ENCODE results near the gene N4BP2.

The N4BP2 gene

GRCh38 chr4:40157436-40157835 lies 100.8 kb downstream of the N4BP2 start:
- no peak overlapping the region for H3K4me3 ChIP-seq (replicated peaks; ENCODE audit: insufficient read depth, low read length)
- H3K27me3 ChIP-seq (ENCODE audit: insufficient read depth, poor library complexity, severe bottlenecking): no peaks in the 10 kb centered on the region
- H3K27ac ChIP-seq (replicated peaks): peak overlapping the region; percentile 66
- TF ChIP-seq CTCF (IDR thresholded peaks at IDR 0.05; ENCODE audit: insufficient read depth, low read length) (no peak), GABPA (IDR thresholded peaks at IDR 0.05; ENCODE audit: low read depth) (peak; percentile 29; the same call in 1 of the 2 replicates)
- DNase-seq (ENCODE audit: low read depth in 1 of 2, low spot score in 1 of 2): peak; percentile 53 to 74

- no peak overlapping the region for H3K27ac ChIP-seq (replicated peaks)
- no peaks in the 10 kb centered on the region for H3K27me3 ChIP-seq (ENCODE audit: insufficient read depth, poor library complexity, severe bottlenecking)
- no peak for DNase-seq (ENCODE audit: low read depth in 1 of 2, low spot score in 1 of 2)
- H3K4me3 ChIP-seq (replicated peaks; ENCODE audit: insufficient read depth, low read length): no peak overlapping the region
- TF ChIP-seq POLR2AphosphoS5 (IDR thresholded peaks at IDR 0.05; ENCODE audit: low read depth): no peak
- TF ChIP-seq GABPA (IDR thresholded peaks at IDR 0.05; ENCODE audit: low read depth): no peak
- TF ChIP-seq REST (IDR thresholded peaks at IDR 0.05; ENCODE audit: insufficient replicate concordance, low read depth): no peak
- TF ChIP-seq SPI1 (IDR thresholded peaks at IDR 0.05; ENCODE audit: borderline replicate concordance, low read depth): no peak
- TF ChIP-seq CTCF (IDR thresholded peaks at IDR 0.05; ENCODE audit: insufficient read depth, low read length): no peak
Measured at GRCh38 chr4:40160258-40160657, 103.6 kb downstream of the N4BP2 start.

- Histone ChIP-seq H3K27me3 (ENCODE audit: insufficient read depth, poor library complexity, severe bottlenecking) (no peaks in the 10 kb centered on the region), H3K27ac (replicated peaks) (no peak overlapping the region), H3K4me3 (replicated peaks; ENCODE audit: insufficient read depth, low read length) (no peak overlapping the region)
- TF ChIP-seq REST (IDR thresholded peaks at IDR 0.05; ENCODE audit: insufficient replicate concordance, low read depth) (no peak), GABPA (IDR thresholded peaks at IDR 0.05; ENCODE audit: low read depth) (no peak), POLR2AphosphoS5 (IDR thresholded peaks at IDR 0.05; ENCODE audit: low read depth) (no peak), CTCF (IDR thresholded peaks at IDR 0.05; ENCODE audit: insufficient read depth, low read length) (no peak), SPI1 (IDR thresholded peaks at IDR 0.05; ENCODE audit: borderline replicate concordance, low read depth) (no peak)
- no peak for DNase-seq (ENCODE audit: low read depth in 1 of 2, low spot score in 1 of 2)
Measured at GRCh38 chr4:40164459-40164858, 107.8 kb downstream of the N4BP2 start.

GRCh38 chr4:40165916-40166315 lies 109.3 kb downstream of the N4BP2 start:
- no peak overlapping the region for H3K4me3 ChIP-seq (replicated peaks; ENCODE audit: insufficient read depth, low read length)
- TF ChIP-seq SPI1 (IDR thresholded peaks at IDR 0.05; ENCODE audit: borderline replicate concordance, low read depth) (no peak), GABPA (IDR thresholded peaks at IDR 0.05; ENCODE audit: low read depth) (no peak), CTCF (IDR thresholded peaks at IDR 0.05; ENCODE audit: insufficient read depth, low read length) (no peak), POLR2AphosphoS5 (IDR thresholded peaks at IDR 0.05; ENCODE audit: low read depth) (no peak), REST (IDR thresholded peaks at IDR 0.05; ENCODE audit: insufficient replicate concordance, low read depth) (no peak)
- no peak for DNase-seq (ENCODE audit: low read depth in 1 of 2, low spot score in 1 of 2)
- H3K27ac ChIP-seq (replicated peaks): no peak overlapping the region
- H3K27me3 ChIP-seq (ENCODE audit: insufficient read depth, poor library complexity, severe bottlenecking): no peaks in the 10 kb centered on the region
